ENCODE measurements around the gene TRMT1.
A peak's percentile ranks its signal among the peaks of the same experiment; 100 is the strongest.

The TRMT1 gene

DNA sequence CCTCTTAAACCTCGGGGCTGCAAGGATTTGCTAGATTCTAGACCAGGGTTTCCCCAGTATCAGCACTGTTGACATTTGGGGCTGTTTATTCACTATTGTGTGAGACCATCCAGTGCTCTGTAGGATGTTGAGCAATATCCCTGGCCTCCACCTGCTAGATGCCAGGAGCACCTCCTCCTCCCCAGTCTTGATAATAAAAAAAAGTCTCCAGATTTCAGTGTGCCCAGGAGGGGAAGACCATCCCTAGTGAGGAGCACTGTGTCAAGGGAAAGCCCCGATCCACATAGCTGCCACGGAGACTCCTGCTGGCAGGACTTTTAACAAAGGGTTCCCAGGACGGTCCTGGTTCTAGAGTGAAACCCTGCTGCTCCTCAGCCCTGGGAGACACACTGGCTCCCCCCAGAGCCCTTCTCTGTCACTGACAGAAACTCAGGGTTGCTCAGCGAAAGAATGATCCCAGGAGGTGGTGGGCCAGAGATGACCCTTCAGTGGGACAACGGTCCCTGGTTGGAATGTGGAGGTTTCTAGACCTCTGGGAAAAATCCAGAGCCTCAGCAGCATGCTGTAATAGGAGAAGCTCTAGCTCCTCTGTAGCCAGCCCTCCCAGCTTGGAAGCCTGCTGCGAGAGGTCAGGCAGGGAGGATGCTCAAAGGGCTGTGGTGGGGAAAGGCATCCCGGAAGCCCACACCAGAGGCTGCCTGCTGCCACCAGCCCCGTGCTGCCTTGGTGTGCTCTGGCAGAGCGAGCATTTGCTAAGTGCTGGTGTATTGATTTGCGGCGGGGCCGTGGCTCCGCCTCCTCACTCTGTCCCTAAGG lies 34.1 kb downstream of the TRMT1 start:
- 0 out of 2 replicates have a peak overlapping the region, but pooled peaks have one; percentile 0 for H3K27ac ChIP-seq
- TF ChIP-seq, protein P1, sequence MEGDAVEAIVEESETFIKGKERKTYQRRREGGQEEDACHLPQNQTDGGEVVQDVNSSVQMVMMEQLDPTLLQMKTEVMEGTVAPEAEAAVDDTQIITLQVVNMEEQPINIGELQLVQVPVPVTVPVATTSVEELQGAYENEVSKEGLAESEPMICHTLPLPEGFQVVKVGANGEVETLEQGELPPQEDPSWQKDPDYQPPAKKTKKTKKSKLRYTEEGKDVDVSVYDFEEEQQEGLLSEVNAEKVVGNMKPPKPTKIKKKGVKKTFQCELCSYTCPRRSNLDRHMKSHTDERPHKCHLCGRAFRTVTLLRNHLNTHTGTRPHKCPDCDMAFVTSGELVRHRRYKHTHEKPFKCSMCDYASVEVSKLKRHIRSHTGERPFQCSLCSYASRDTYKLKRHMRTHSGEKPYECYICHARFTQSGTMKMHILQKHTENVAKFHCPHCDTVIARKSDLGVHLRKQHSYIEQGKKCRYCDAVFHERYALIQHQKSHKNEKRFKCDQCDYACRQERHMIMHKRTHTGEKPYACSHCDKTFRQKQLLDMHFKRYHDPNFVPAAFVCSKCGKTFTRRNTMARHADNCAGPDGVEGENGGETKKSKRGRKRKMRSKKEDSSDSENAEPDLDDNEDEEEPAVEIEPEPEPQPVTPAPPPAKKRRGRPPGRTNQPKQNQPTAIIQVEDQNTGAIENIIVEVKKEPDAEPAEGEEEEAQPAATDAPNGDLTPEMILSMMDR (conservative IDR thresholded peaks at IDR 0.05): no peak
- TF ChIP-seq ZFX (IDR thresholded peaks at IDR 0.05): no peak

DNA sequence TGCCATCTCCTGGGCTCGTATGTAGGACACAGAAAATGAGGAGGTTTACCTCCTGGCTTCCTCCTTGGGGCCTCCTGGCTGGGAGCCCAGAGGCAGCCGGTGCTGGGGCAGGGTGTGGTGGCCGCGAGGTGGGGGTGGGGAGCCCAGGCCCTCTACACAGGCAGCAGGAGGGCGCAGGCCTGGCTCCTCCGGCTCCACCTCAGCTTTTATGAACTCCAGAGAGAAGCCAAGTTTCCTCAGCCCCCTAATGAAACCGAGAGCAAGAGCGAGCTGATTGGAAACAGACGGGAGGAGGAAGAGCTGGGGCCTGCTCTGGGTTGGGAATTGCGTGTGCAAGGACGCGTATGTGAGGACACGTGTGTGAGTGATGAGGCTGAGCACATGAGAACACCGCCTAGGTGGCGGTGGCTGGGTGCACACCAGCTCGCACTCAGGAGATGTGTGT lies 37.0 kb downstream of the TRMT1 start:
- no peak for TF ChIP-seq ZFX (IDR thresholded peaks at IDR 0.05)
- TF ChIP-seq, protein P1 (conservative IDR thresholded peaks at IDR 0.05): no peak
- H3K27ac ChIP-seq: peak overlapping the region; percentile 0; the same call in 1 of the 2 replicates

DNA sequence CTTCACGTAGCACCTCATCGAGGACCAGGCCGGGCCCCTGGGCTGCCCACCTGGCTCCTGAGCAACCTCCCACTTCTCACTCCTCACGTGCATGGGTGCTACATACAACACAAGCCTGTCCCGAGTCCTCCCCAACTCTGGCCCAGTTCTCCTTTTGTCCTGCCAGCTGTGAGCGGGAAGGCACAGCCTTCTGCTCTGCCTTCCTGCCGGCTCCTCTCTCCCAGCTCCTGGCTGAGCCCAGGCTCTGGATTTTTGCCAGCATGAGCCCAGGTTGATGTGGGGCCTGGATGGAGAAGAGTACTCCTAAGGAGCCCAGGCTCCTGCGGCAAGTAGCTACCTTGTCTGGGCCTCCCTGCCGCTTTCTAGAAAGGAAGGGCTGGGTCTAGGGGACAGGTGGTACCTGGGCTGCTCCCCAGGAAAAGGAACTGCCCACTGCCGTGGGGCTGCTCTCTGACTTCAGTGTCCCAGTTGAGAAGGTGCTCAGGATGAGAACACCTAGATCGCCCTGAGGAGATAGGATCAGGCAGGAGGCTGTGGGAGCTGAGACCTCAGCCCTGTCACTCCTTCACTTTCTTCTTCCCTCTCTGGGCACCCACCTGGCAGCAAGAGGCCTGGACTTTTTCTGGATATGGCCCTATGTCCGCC lies 37.5 kb downstream of the TRMT1 start:
- peak overlapping the region; percentile 0; the same call in 1 of the 2 replicates for H3K27ac ChIP-seq
- TF ChIP-seq, protein P1 (conservative IDR thresholded peaks at IDR 0.05): no peak
- no peak for TF ChIP-seq ZFX (IDR thresholded peaks at IDR 0.05)

GRCh38 chr19:13078381-13078780 lies 38.2 kb downstream of the TRMT1 start:
- TF ChIP-seq, protein P1 (conservative IDR thresholded peaks at IDR 0.05): no peak
- no peak for TF ChIP-seq ZFX (IDR thresholded peaks at IDR 0.05)

DNA sequence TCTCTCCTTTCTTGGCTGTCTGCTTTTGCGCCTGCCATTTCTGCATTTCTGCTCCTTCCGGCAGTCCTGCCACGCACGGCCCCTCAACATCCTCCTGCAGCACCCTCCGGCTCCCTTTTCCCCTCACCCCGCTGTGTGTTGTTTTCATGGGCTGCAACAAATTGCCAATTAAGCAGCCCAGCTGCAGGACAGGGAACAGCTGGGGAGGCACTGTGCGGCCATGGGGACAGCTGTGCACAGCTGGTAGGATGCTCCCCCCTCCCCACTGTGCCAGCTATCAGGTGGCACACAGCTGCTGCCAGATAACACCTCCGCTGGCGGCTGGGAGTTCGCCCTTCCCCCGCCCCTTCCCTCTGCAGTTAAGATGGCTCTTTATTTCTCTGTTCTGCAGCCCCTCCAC lies 39.3 kb downstream of the TRMT1 start:
- TF ChIP-seq, protein P1 (conservative IDR thresholded peaks at IDR 0.05): no peak
- TF ChIP-seq ZFX (IDR thresholded peaks at IDR 0.05): no peak
- H3K27ac ChIP-seq: no peak overlapping the region

More at GRCh38 chr19:13078381-13078780, 38.2 kb downstream of the TRMT1 start:
- H3K27ac ChIP-seq: peak overlapping the region; percentile 4; the same call in 1 of the 2 replicates

- 0 out of 2 replicates have a peak overlapping the region, but pooled peaks have one; percentile 1 for H3K27ac ChIP-seq
- TF ChIP-seq, protein P1 (conservative IDR thresholded peaks at IDR 0.05): no peak
- no peak for TF ChIP-seq ZFX (IDR thresholded peaks at IDR 0.05)
These were observed 39.8 kb downstream of the TRMT1 start for GRCh38 chr19:13076787-13077186.

GRCh38 chr19:13076320-13076719 lies 40.2 kb downstream of the TRMT1 start:
- H3K27ac ChIP-seq: 0 out of 2 replicates have a peak overlapping the region, but pooled peaks have one; percentile 1
- TF ChIP-seq ZFX (IDR thresholded peaks at IDR 0.05): no peak
- TF ChIP-seq, protein P1 (conservative IDR thresholded peaks at IDR 0.05): no peak

Measured in C4-2B (cell line).